K562 (cell line): Measurements from ENCODE around the gene PABPC1L. TPM values are rescaled to one million over a fixed set of nuclear protein-coding genes. Genes with fewer than 3 reads are reported as not detected.

Experiments
- ATAC-seq: fragments of 200-7000 bp; cut with Tn5 transposase; 3 replicates; pipeline ENCODE4 v1.9.1; 2020; ENCODE audit warnings: moderate library complexity
- BruUV-seq: library from RNA; stranded (reverse); fragments of 400-500 nt; replicated peaks from 2 replicates; lab custom pipeline; 2021; lab: Mats Ljungman, UMichigan
- CTCF ChIA-PET: fragments of 300-600 bp; formaldehyde crosslinking; extraction: SDS; loops from one replicate; lab custom pipeline; 2021; ENCODE audit warnings: low intra/inter-chr PET ratio; lab: Yijun Ruan, JAX
- POLR2A ChIA-PET: fragments of 300-600, 350-650 bp; sonication (Branson Sonifier 250); formaldehyde crosslinking; extraction: SDS; loops from one replicate; lab custom pipeline; 2021; ENCODE audit warnings: antibody characterized with exemption, inconsistent platforms; lab: Yijun Ruan, JAX
- DNase-seq, 4 experiments: peaks; one replicate each; pipeline versions ENCODE4 v3.0.0 to v3.0.0-alpha.2; 2011 to 2018; ENCODE audit warnings: low spot score in 3 of 4, mixed read lengths in 3 of 4; ENCODE audit errors: extremely low read depth in 1 of 4
- FAIRE-seq: peaks from 2 replicates; lab custom pipeline; 2011; peaks lifted over from hg19 to GRCh38; lab: Jason Lieb, UNC
- H2AFZ ChIP-seq: 2 replicates; pipeline ENCODE4 v1.6.0; 2011; ENCODE audit warnings: low read depth, low read length, control low read depth, inconsistent platforms
- H3K27ac ChIP-seq: fragments of 200-600 bp; 3 replicates; pipeline ENCODE4 v1.8.0; 2011; ENCODE audit warnings: low read depth, mild to moderate bottlenecking, control low read depth, inconsistent platforms, low read length, moderate library complexity, mixed read lengths; ENCODE audit errors: extremely low read depth
- H3K27me3 ChIP-seq, 2 experiments: fragments of 300-600 bp in 1 of 2; 2 replicates in 1 of 2; 3 replicates in 1 of 2; pipeline versions ENCODE4 v1.6.0 to v1.8.0; 2011; ENCODE audit warnings: inconsistent platforms in 2 of 2, low read length in 2 of 2, mild to moderate bottlenecking in 1 of 2, mixed read lengths in 1 of 2, moderate library complexity in 1 of 2; ENCODE audit not compliant: control insufficient read depth in 2 of 2, insufficient read depth in 2 of 2
- H3K36me3 ChIP-seq: fragments of 300-600 bp; 3 replicates; pipeline ENCODE4 v1.8.0; 2011; ENCODE audit warnings: mild to moderate bottlenecking, low read length, inconsistent platforms; ENCODE audit not compliant: control insufficient read depth, insufficient read depth
- H3K4me1 ChIP-seq, 2 experiments: fragments of 200-600 bp in 1 of 2; replicated peaks in 1 of 2; 2 replicates in 1 of 2; 3 replicates in 1 of 2; pipeline versions ENCODE4 v1.5.1 to v1.8.0; 2011; ENCODE audit warnings: inconsistent platforms in 2 of 2, low read length in 2 of 2, mild to moderate bottlenecking in 1 of 2, mixed read lengths in 1 of 2, moderate library complexity in 1 of 2; ENCODE audit not compliant: control insufficient read depth in 2 of 2, insufficient read depth in 2 of 2
- H3K4me2 ChIP-seq: 2 replicates; pipeline ENCODE4 v1.6.1; 2011; ENCODE audit warnings: low read length, control low read depth, inconsistent platforms, mixed read lengths; ENCODE audit not compliant: insufficient read depth
- H3K4me3 ChIP-seq: fragments of 200-600 bp; sonication (generic), shearing (Covaris generic); 2 replicates; pipeline ENCODE4 v1.5.1; 2016; ENCODE audit warnings: control low read depth, inconsistent platforms
- H3K79me2 ChIP-seq: fragments of 200-600 bp; 3 replicates; pipeline ENCODE4 v1.8.0; 2011; ENCODE audit warnings: low read length, inconsistent platforms; ENCODE audit not compliant: control insufficient read depth, insufficient read depth
- H3K9ac ChIP-seq, 2 experiments: 2 replicates each; pipeline versions ENCODE4 v1.6.0 to v1.6.1; 2011; ENCODE audit warnings: low read depth in 2 of 2, low read length in 2 of 2, control low read depth in 1 of 2, inconsistent platforms in 1 of 2, mild to moderate bottlenecking in 1 of 2, mixed read lengths in 1 of 2; ENCODE audit not compliant: insufficient read depth in 1 of 2
- H3K9me1 ChIP-seq: one replicate; pipeline ENCODE4 v1.6.0; 2011; ENCODE audit warnings: inconsistent platforms, mild to moderate bottlenecking, low read length, moderate library complexity; ENCODE audit not compliant: control insufficient read depth, insufficient read depth
- H3K9me3 ChIP-seq: replicated peaks from 2 replicates; pipeline ENCODE4 v1.5.1; 2011; ENCODE audit warnings: low read depth, low read length, inconsistent platforms; ENCODE audit not compliant: control insufficient read depth, insufficient read depth
- H4K20me1 ChIP-seq: replicated peaks from 2 replicates; pipeline ENCODE4 v1.6.1; 2011; ENCODE audit warnings: low read length, inconsistent platforms, mixed read lengths; ENCODE audit not compliant: control insufficient read depth, insufficient read depth
- CCAR2 ChIP-seq: fragments of 200-400 bp; formaldehyde crosslinking; IDR thresholded peaks from 2 replicates; pipeline ENCODE4 v1.6.1; 2017; ENCODE audit warnings: mild to moderate bottlenecking, low read depth, low read length
- CEBPG ChIP-seq, 3 experiments: fragments of 200-800 bp in 1 of 3; sonication (Bioruptor generic) in 1 of 3; sonication (generic) in 1 of 3; formaldehyde crosslinking in 1 of 3; IDR thresholded peaks in 2 of 3; conservative IDR thresholded peaks in 1 of 3; 2 replicates each; pipeline versions ENCODE4 v1.6.1 to v1.8.0; 2016 to 2022; ENCODE audit warnings: missing compliant biosample characterization in 2 of 3, missing genetic modification characterization in 2 of 3, mild to moderate bottlenecking in 1 of 3, missing genetic modification reagents in 1 of 3
- EP300 ChIP-seq: IDR thresholded peaks from 2 replicates; pipeline ENCODE4 v1.6.1; 2012; ENCODE audit warnings: low read length, improper control_type of control experiment
- GABPA ChIP-seq: fragments of 200-800 bp; sonication (Bioruptor generic); conservative IDR thresholded peaks from 2 replicates; pipeline ENCODE4 v1.6.1; 2016; ENCODE audit warnings: low read depth, missing genetic modification characterization, missing compliant biosample characterization
- PYGO2 ChIP-seq: fragments of 450-650 bp; IDR thresholded peaks from 2 replicates; pipeline ENCODE4 v1.6.1; 2016; ENCODE audit warnings: mild to moderate bottlenecking, missing genetic modification characterization, moderate library complexity, missing compliant biosample characterization
- ZNF778 ChIP-seq: fragments of 450-650 bp; formaldehyde crosslinking; IDR thresholded peaks from 2 replicates; pipeline ENCODE4 v1.4.0; 2020; ENCODE audit warnings: mild to moderate bottlenecking, moderate library complexity
- WGBS: fragments of 100-300 bp; shearing (Covaris generic); methylation state at CpG from one replicate; pipeline ENCODE4 v1.1.6; 2016; ENCODE audit warnings: low coverage, mixed read lengths; ENCODE audit not compliant: insufficient coverage; ENCODE audit errors: missing lambda C conversion rate; 5-methylcytosine and 5-hydroxymethylcytosine counted together
- in situ Hi-C: fragments of 300-500 bp; cut with MboI; formaldehyde crosslinking; loops from 4 replicates; pipeline ENCODE4 v1.15.0; 2018; ENCODE audit warnings: inconsistent platforms, mixed read lengths
- intact Hi-C: fragments of 100-400 bp; cut with micrococcal nuclease; formaldehyde crosslinking; loops from 2 replicates; pipeline ENCODE4 v1.14.2; 2022
- polyA plus RNA-seq, 8 experiments: library from polyadenylated mRNA; depleted of rRNA in 4 of 8; stranded (reverse) in 5 of 8; unstranded in 3 of 8; fragments of >200 nt; fragmentation: Nextera tagmentation in 2 of 8; fragmentation: Illumina TruSeq in 1 of 8; extraction: Ambion mirVana in 2 of 8; extraction: Trizol in 1 of 8; gene quantifications; 2 replicates each; pipeline versions ENCODE4 v1.2.1 to v1.2.3, GENCODE V29; 2011 to 2014; ENCODE audit warnings: inconsistent platforms in 1 of 8, missing spikeins in 1 of 8
- total RNA-seq, 7 experiments: library from RNA; depleted of rRNA in 6 of 7; stranded (reverse); fragments of >200 nt in 6 of 7; fragmentation: Illumina TruSeq in 2 of 7; extraction: Trizol in 2 of 7; gene quantifications; 2 replicates each; pipeline versions ENCODE4 v1.2.1 to v1.2.3, GENCODE V29; 2011 to 2021; ENCODE audit warnings: low replicate concordance in 1 of 7
- TF ChIP-seq, protein P1 (sequence below): fragments of 250-450 bp; sonication (Bioruptor Pico); IDR thresholded peaks from 2 replicates; pipeline ENCODE4 v1.5.1; 2021; ENCODE audit warnings: mild to moderate bottlenecking

The PABPC1L gene
- total and polyA plus RNA-seq, 9 of the 15 experiments (the other 6 are each of a cell fraction or from before 2014, with no cell fraction given): 6.0 to 90.3 (median 15.8) TPM

DNA sequence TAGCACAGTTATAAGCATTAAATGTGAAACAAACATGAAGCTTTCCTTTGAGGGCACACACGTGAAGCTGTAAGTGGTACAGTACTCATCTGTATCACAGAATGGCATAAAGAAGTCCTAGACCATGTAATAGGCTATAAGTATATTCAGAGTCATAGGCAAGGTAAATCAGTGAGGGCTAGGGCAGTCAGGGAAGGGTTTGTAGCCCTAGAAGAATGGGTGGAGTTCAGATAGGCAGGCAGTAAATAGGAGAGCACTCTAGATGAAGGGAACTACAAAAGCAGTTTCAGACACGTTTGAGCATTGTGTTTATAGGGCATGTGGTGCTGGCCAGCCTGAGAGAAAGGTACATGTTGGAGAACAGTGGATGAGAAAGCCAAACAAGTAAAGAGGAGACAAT is 14.9 kb upstream of the PABPC1L start:
- ChIA-PET POLR2A (interaction anchor here (0.6 to 7.2 kb wide), 4 partner anchors 11 to 64 kb away, joined by 3 to 50 read pairs (median 4); partner anchors contain the start of gene PABPC1L), CTCF (no interaction called here)
- Histone ChIP-seq H3K4me2 (no peak overlapping the region), H3K36me3 (peaks cover 58% of the 10 kb centered on the region; the same call in 2 of the 3 replicates), H4K20me1 (peaks cover 9% of the 10 kb centered on the region), H3K9ac (no peak overlapping the region), H3K27me3 (no peaks in the 10 kb centered on the region), H2AFZ (no peak overlapping the region), H3K4me3 (no peak overlapping the region)
- no TSS peak for BruUV-seq
- FAIRE-seq: no peak
- intact Hi-C loops: no loop called here
- WGBS: 58% methylated on average over 2 of the region's 2 CpGs
- no peak for TF ChIP-seq EP300
- TF ChIP-seq, protein P1, sequence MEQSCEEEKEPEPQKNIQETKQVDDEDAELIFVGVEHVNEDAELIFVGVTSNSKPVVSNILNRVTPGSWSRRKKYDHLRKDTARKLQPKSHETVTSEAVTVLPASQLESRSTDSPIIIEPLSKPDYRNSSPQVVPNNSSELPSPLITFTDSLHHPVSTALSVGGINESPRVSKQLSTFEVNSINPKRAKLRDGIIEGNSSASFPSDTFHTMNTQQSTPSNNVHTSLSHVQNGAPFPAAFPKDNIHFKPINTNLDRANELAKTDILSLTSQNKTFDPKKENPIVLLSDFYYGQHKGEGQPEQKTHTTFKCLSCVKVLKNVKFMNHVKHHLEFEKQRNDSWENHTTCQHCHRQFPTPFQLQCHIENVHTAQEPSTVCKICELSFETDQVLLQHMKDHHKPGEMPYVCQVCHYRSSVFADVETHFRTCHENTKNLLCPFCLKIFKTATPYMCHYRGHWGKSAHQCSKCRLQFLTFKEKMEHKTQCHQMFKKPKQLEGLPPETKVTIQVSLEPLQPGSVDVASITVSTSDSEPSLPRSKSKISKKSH (CRISPR knock-in tag): no peak
- TF ChIP-seq, all 486 proteins: peak for 0
- ATAC-seq (no peak; the same call in 2 of the 3 replicates), DNase-seq (no peak)
- H3K27ac ChIP-seq: no peak overlapping the region
- no peaks in the 10 kb centered on the region for H3K9me1 ChIP-seq
- H3K9me3 ChIP-seq: no peaks in the 10 kb centered on the region
- peaks cover 99% of the 10 kb centered on the region for H3K79me2 ChIP-seq
- H3K4me1 ChIP-seq: no peaks in the 10 kb centered on the region; a peak in 2 of 5 replicates
- in situ Hi-C loops: no loop called here

DNA sequence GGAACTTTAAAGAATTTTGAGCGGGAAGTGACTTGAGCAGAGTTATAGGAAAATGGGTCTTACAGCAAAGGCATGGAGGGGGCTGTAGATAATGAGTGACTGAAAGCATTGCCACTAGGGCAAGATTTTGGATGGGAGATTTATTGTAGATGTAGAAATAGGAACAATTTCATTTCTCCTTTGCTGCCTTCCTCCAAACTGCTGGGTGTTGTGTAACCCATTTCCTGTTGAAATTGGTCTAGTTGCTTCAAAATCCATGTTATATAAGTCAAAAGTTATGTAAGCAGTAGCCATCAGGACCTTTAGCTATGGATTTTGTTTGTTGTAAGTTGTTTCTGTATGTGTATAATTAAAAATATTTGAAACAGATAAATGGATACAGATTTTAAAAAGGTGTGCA is 13.3 kb upstream of the PABPC1L start:
- peaks cover 9% of the 10 kb centered on the region for H4K20me1 ChIP-seq
- intact Hi-C loops (no loop called here), in situ Hi-C loops (no loop called here)
- TF ChIP-seq CEBPG (CRISPR knock-in tag; IDR thresholded peaks at IDR 0.05) (no peak), CEBPG (tag; conservative IDR thresholded peaks at IDR 0.05 in 1 of 2, IDR thresholded peaks at IDR 0.05 in 1 of 2) (0 out of 4 replicates have a peak, but pooled peaks of 1 of the 2 experiments have one; percentile 18), PYGO2 (tag) (no peak), CCAR2 (no peak), ZNF778 (CRISPR knock-in tag) (no peak), GABPA (no peak)
- H3K4me1 ChIP-seq: no peaks in the 10 kb centered on the region; a peak in 2 of 5 replicates
- no peak overlapping the region for H3K4me2 ChIP-seq
- ATAC-seq: no peak
- no peak overlapping the region for H3K9ac ChIP-seq
- ChIA-PET POLR2A (interaction anchor here (1.5 to 7.2 kb wide), 3 partner anchors 8 to 13 kb away, joined by 5 to 50 read pairs (median 18); partner anchors contain the start of genes PABPC1L and YWHAB), CTCF (no interaction called here)
- H3K27me3 ChIP-seq: no peaks in the 10 kb centered on the region
- no peaks in the 10 kb centered on the region for H3K9me1 ChIP-seq
- BruUV-seq: no TSS peak
- no peak overlapping the region for H2AFZ ChIP-seq
- no peak for FAIRE-seq
- H3K79me2 ChIP-seq: peaks cover 100% of the 10 kb centered on the region
- H3K36me3 ChIP-seq: peaks cover 62% of the 10 kb centered on the region; the same call in 2 of the 3 replicates
- H3K27ac ChIP-seq: no peak overlapping the region
- 86% methylated on average over 1 of the region's 1 CpG for WGBS
- no peaks in the 10 kb centered on the region for H3K9me3 ChIP-seq
- no peak for DNase-seq
- no peak overlapping the region for H3K4me3 ChIP-seq
